OCI-LY1 (cell line): Measurements from ENCODE around the gene CERS6.

Experiments
- H2AFZ ChIP-seq: fragments of 200-600 bp; sonication (generic), shearing (Covaris generic); 2 replicates; pipeline ENCODE4 v1.6.0; 2014; ENCODE audit warnings: antibody characterized with exemption, mild to moderate bottlenecking, low read length
- H3F3A ChIP-seq: fragments of 200-600 bp; sonication (generic), shearing (Covaris generic); 2 replicates; pipeline ENCODE4 v1.6.0; 2014; ENCODE audit warnings: mild to moderate bottlenecking, antibody characterized with exemption, low read length, moderate library complexity; ENCODE audit not compliant: insufficient read depth
- H3K27ac ChIP-seq: fragments of 200-600 bp; sonication (generic); 2 replicates; pipeline ENCODE4 v1.5.1; 2014; ENCODE audit warnings: low read length, mixed run types, mild to moderate bottlenecking, low read depth; ENCODE audit not compliant: poor library complexity, severe bottlenecking
- H3K27me3 ChIP-seq: fragments of 200-600 bp; sonication (generic); 2 replicates; pipeline ENCODE4 v1.6.0; 2014; ENCODE audit warnings: antibody characterized with exemption, mild to moderate bottlenecking, low read length, moderate library complexity; ENCODE audit not compliant: insufficient read depth
- H3K36me3 ChIP-seq: fragments of 200-600 bp; sonication (generic); 2 replicates; pipeline ENCODE4 v1.6.1; 2014; ENCODE audit warnings: mild to moderate bottlenecking, antibody characterized with exemption, low read length, moderate library complexity, mixed read lengths; ENCODE audit not compliant: insufficient read depth
- H3K4me1 ChIP-seq: fragments of 200-600 bp; sonication (generic); 2 replicates; pipeline ENCODE4 v1.5.1; 2014; ENCODE audit warnings: mild to moderate bottlenecking, low read length, moderate library complexity; ENCODE audit not compliant: insufficient read depth, severe bottlenecking
- H3K4me2 ChIP-seq: fragments of 200-600 bp; sonication (generic), shearing (Covaris generic); 2 replicates; pipeline ENCODE4 v1.6.1; 2014; ENCODE audit warnings: low read length
- H3K4me3 ChIP-seq: fragments of 200-600 bp; sonication (generic); 2 replicates; pipeline ENCODE4 v1.5.1; 2014; ENCODE audit warnings: low read length, low read depth, mild to moderate bottlenecking, mixed read lengths; ENCODE audit not compliant: poor library complexity, severe bottlenecking
- H3K79me2 ChIP-seq: fragments of 200-600 bp; shearing (Covaris generic); 2 replicates; pipeline ENCODE4 v1.6.1; 2016; ENCODE audit warnings: mixed run types, low read length, mixed read lengths; ENCODE audit not compliant: insufficient read depth
- H3K9ac ChIP-seq: fragments of 200-600 bp; sonication (generic), shearing (Covaris generic); 2 replicates; pipeline ENCODE4 v1.6.1; 2014; ENCODE audit warnings: mild to moderate bottlenecking, low read length, mixed read lengths
- H3K9me2 ChIP-seq: fragments of 200-600 bp; sonication (generic), shearing (Covaris generic); 2 replicates; pipeline ENCODE4 v1.6.1; 2014; ENCODE audit warnings: low read depth, mild to moderate bottlenecking, low read length, mixed read lengths
- H3K9me3 ChIP-seq: fragments of 200-600 bp; shearing (Covaris generic); 2 replicates; pipeline ENCODE4 v1.6.1; 2014; ENCODE audit warnings: low read length, mixed read lengths
- H4K20me1 ChIP-seq: fragments of 200-600 bp; sonication (generic), shearing (Covaris generic); 2 replicates; pipeline ENCODE4 v1.6.0; 2016; ENCODE audit warnings: mild to moderate bottlenecking, low read length; ENCODE audit not compliant: insufficient read depth
- EZH2 ChIP-seq: fragments of 200-600 bp; sonication (generic), shearing (Covaris generic); IDR thresholded peaks from 2 replicates; pipeline ENCODE4 v1.8.0; 2017; ENCODE audit warnings: borderline replicate concordance, mixed run types, mild to moderate bottlenecking, antibody characterized with exemption, low read length, moderate library complexity, mixed read lengths
- TF ChIP-seq, protein P1 (sequence below): fragments of 200-600 bp; sonication (generic), shearing (Covaris generic); IDR thresholded peaks from 2 replicates; pipeline ENCODE4 v1.5.1; 2017; ENCODE audit warnings: mild to moderate bottlenecking, antibody characterized with exemption, low read length, moderate library complexity, mixed read lengths

Gene CERS6

GRCh38 chr2:168518555-168519066, 62.5 kb downstream of the CERS6 start:
- Histone ChIP-seq H3K9me2 (no peaks in the 10 kb centered on the region), H3K27ac (no peak overlapping the region), H3K27me3 (no peaks in the 10 kb centered on the region), H3K79me2 (no peaks in the 10 kb centered on the region), H3F3A (no peaks in the 10 kb centered on the region), H3K4me3 (no peak overlapping the region), H3K9ac (no peak overlapping the region), H3K4me2 (no peak overlapping the region), H2AFZ (no peak overlapping the region), H4K20me1 (no peaks in the 10 kb centered on the region), H3K9me3 (no peaks in the 10 kb centered on the region), H3K36me3 (no peaks in the 10 kb centered on the region), H3K4me1 (no peaks in the 10 kb centered on the region)
- TF ChIP-seq, protein P1, sequence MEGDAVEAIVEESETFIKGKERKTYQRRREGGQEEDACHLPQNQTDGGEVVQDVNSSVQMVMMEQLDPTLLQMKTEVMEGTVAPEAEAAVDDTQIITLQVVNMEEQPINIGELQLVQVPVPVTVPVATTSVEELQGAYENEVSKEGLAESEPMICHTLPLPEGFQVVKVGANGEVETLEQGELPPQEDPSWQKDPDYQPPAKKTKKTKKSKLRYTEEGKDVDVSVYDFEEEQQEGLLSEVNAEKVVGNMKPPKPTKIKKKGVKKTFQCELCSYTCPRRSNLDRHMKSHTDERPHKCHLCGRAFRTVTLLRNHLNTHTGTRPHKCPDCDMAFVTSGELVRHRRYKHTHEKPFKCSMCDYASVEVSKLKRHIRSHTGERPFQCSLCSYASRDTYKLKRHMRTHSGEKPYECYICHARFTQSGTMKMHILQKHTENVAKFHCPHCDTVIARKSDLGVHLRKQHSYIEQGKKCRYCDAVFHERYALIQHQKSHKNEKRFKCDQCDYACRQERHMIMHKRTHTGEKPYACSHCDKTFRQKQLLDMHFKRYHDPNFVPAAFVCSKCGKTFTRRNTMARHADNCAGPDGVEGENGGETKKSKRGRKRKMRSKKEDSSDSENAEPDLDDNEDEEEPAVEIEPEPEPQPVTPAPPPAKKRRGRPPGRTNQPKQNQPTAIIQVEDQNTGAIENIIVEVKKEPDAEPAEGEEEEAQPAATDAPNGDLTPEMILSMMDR = no peak
- TF ChIP-seq EZH2 = no peak

DNA sequence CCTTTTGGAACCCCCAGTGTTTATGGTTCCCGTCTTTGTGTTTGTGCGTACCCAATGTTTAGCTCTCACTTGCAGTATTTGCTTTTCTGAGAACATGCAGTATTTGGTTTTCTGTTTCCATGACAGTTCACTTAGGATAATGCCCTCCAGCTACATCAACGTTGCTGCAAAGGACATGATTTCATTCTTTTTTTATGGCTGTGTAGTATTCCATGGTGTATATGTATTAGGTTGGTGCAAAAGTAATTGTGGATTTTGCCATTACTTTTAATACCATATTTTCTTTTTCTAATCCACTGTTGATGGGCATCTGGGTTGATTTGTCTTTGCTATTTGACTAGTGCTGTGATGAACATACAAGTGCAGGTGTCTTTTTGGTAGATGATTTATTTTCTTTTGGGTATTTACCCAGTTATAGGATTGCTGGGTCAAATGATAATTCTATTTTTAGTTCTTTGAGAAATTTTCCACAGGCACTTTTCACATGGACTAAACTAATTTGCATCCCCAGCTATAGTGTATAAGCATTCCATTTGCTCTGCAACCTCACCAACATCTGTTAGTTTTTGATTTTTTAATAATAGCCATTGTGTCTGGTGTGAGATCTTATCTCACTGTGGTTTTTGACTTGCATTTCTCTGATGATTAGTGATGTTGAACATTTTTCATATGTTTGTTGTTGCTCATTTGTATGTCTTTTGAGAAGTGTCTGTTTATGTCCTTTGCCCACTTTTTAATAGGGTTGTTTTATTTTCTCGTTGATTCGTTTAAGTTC, 63.6 kb downstream of the CERS6 start:
- H3K9me2 ChIP-seq = no peaks in the 10 kb centered on the region
- no peaks in the 10 kb centered on the region for H3K27me3 ChIP-seq
- no peaks in the 10 kb centered on the region for H3K9me3 ChIP-seq
- no peak overlapping the region for H3K27ac ChIP-seq
- no peaks in the 10 kb centered on the region for H3K79me2 ChIP-seq
- H3K4me3 ChIP-seq = no peak overlapping the region
- TF ChIP-seq, protein P1 = no peak
- no peak for TF ChIP-seq EZH2
- no peak overlapping the region for H3K9ac ChIP-seq
- no peaks in the 10 kb centered on the region for H3K36me3 ChIP-seq
- no peaks in the 10 kb centered on the region for H3K4me1 ChIP-seq
- no peak overlapping the region for H3K4me2 ChIP-seq
- H2AFZ ChIP-seq = no peak overlapping the region
- H4K20me1 ChIP-seq = no peaks in the 10 kb centered on the region
- no peaks in the 10 kb centered on the region for H3F3A ChIP-seq

GRCh38 chr2:168521053-168521741, 65.1 kb downstream of the CERS6 start:
- H3K27ac ChIP-seq = no peak overlapping the region
- no peak overlapping the region for H3K9ac ChIP-seq
- no peaks in the 10 kb centered on the region for H3F3A ChIP-seq
- H2AFZ ChIP-seq = no peak overlapping the region
- no peaks in the 10 kb centered on the region for H3K4me1 ChIP-seq
- no peaks in the 10 kb centered on the region for H4K20me1 ChIP-seq
- no peaks in the 10 kb centered on the region for H3K9me2 ChIP-seq
- H3K9me3 ChIP-seq = no peaks in the 10 kb centered on the region
- H3K4me2 ChIP-seq = no peak overlapping the region
- TF ChIP-seq, protein P1 = no peak
- TF ChIP-seq EZH2 = no peak
- H3K4me3 ChIP-seq = no peak overlapping the region
- no peaks in the 10 kb centered on the region for H3K27me3 ChIP-seq
- no peaks in the 10 kb centered on the region for H3K79me2 ChIP-seq
- H3K36me3 ChIP-seq = no peaks in the 10 kb centered on the region
